Measurements from ENCODE around the gene PRR19.
A peak's percentile ranks its signal among the peaks of the same experiment; 100 is the strongest.

Gene PRR19

GRCh38 chr19:42284066-42284501, 17.8 kb upstream of the PRR19 start:
- DNase-seq (ENCODE audit: low read depth) = peak; percentile 66

GRCh38 chr19:42284591-42285341, 17.2 kb upstream of the PRR19 start:
- no peak for DNase-seq (ENCODE audit: low read depth)

GRCh38 chr19:42285541-42285941, 16.4 kb upstream of the PRR19 start:
- DNase-seq (ENCODE audit: low read depth) = no peak

- no peak for DNase-seq (ENCODE audit: low read depth)
Measured at GRCh38 chr19:42285988-42286348, 16.0 kb upstream of the PRR19 start.

- peak; percentile 46 for DNase-seq (ENCODE audit: low read depth)
Measured at GRCh38 chr19:42286349-42287016, 15.4 kb upstream of the PRR19 start.

- DNase-seq (ENCODE audit: low read depth) = no peak
Measured at GRCh38 chr19:42287017-42287826, 14.7 kb upstream of the PRR19 start.

- no peak for DNase-seq (ENCODE audit: low read depth)
Measured at GRCh38 chr19:42287827-42288107, 14.2 kb upstream of the PRR19 start.

GRCh38 chr19:42288387-42288786, 13.5 kb upstream of the PRR19 start:
- no peak for DNase-seq (ENCODE audit: low read depth)

- DNase-seq (ENCODE audit: low read depth) = no peak
Measured at GRCh38 chr19:42288881-42289555, 12.9 kb upstream of the PRR19 start.

- DNase-seq (ENCODE audit: low read depth) = no peak
Measured at GRCh38 chr19:42289556-42290041, 12.3 kb upstream of the PRR19 start.

- DNase-seq (ENCODE audit: low read depth) = no peak
Measured at GRCh38 chr19:42290136-42290522, 11.8 kb upstream of the PRR19 start.

GRCh38 chr19:42290523-42291434, 11.2 kb upstream of the PRR19 start:
- DNase-seq (ENCODE audit: low read depth) = no peak

GRCh38 chr19:42291435-42291810, 10.5 kb upstream of the PRR19 start:
- no peak for DNase-seq (ENCODE audit: low read depth)

- no peak for DNase-seq (ENCODE audit: low read depth)
Measured at GRCh38 chr19:42292042-42292960, 9.6 kb upstream of the PRR19 start.

- no peak for DNase-seq (ENCODE audit: low read depth)
Measured at GRCh38 chr19:42292963-42293362, 9.0 kb upstream of the PRR19 start.

- DNase-seq (ENCODE audit: low read depth) = no peak
Measured at GRCh38 chr19:42293540-42293939, 8.4 kb upstream of the PRR19 start.

- no peak for DNase-seq (ENCODE audit: low read depth)
Measured at GRCh38 chr19:42293948-42294347, 8.0 kb upstream of the PRR19 start.

- no peak for DNase-seq (ENCODE audit: low read depth)
Measured at GRCh38 chr19:42294471-42295137, 7.3 kb upstream of the PRR19 start.

GRCh38 chr19:42295342-42295741, 6.6 kb upstream of the PRR19 start:
- no peak for DNase-seq (ENCODE audit: low read depth)

Measured in amniotic epithelial cell (primary cell).